Endothelial cell of umbilical vein (primary cell): ENCODE data around the gene PRLR. TPM values are rescaled to one million over a fixed set of nuclear protein-coding genes. Genes with fewer than 3 reads are reported as not detected.

Experiments
- BruUV-seq: library from RNA; stranded (reverse); fragments of 400-500 nt; replicated peaks from 2 replicates; lab custom pipeline; 2021; lab: Mats Ljungman, UMichigan
- CTCF ChIA-PET: fragments of 300-600, 350-600 bp; sonication (Branson Sonifier 250); formaldehyde crosslinking; loops from one replicate; lab custom pipeline; 2021; ENCODE audit warnings: antibody characterized with exemption, inconsistent platforms; lab: Charles Lee
- POLR2A ChIA-PET: fragments of 300-600, 350-600 bp; sonication (Branson Sonifier 250); formaldehyde crosslinking; loops from one replicate; lab custom pipeline; 2021; ENCODE audit warnings: antibody characterized with exemption, inconsistent platforms; lab: Charles Lee
- DNase-seq: peaks from one replicate; pipeline ENCODE4 v3.0.0-alpha.2; 2011; ENCODE audit warnings: low read depth, low spot score
- FAIRE-seq: peaks from 2 replicates; lab custom pipeline; 2011; peaks lifted over from hg19 to GRCh38; lab: Jason Lieb, UNC
- H2AFZ ChIP-seq: 2 replicates; pipeline ENCODE4 v1.6.0; 2012; ENCODE audit warnings: low read depth, low read length, control low read depth, inconsistent platforms
- H3K27ac ChIP-seq: 2 replicates; pipeline ENCODE4 v1.5.1; 2011; ENCODE audit warnings: low read depth, mild to moderate bottlenecking, control low read depth, low read length, moderate library complexity; ENCODE audit not compliant: insufficient read depth
- H3K27me3 ChIP-seq, 2 experiments: 2 replicates each; pipeline versions ENCODE4 v1.6.0 to v1.6.1; 2011; ENCODE audit warnings: low read length in 2 of 2, mixed read lengths in 1 of 2; ENCODE audit not compliant: control insufficient read depth in 2 of 2, insufficient read depth in 2 of 2
- H3K36me3 ChIP-seq, 2 experiments: 2 replicates in 1 of 2; 3 replicates in 1 of 2; pipeline ENCODE4 v1.5.1; 2011; ENCODE audit warnings: low read length in 2 of 2, mild to moderate bottlenecking in 1 of 2, moderate library complexity in 1 of 2; ENCODE audit not compliant: control insufficient read depth in 2 of 2, insufficient read depth in 2 of 2; ENCODE audit errors: extremely low read depth in 1 of 2
- H3K4me1 ChIP-seq: 3 replicates; pipeline ENCODE4 v1.5.1; 2011; ENCODE audit warnings: mild to moderate bottlenecking, low read length; ENCODE audit not compliant: control insufficient read depth, insufficient read depth; ENCODE audit errors: extremely low read depth
- H3K4me2 ChIP-seq: 2 replicates; pipeline ENCODE4 v1.6.1; 2011; ENCODE audit warnings: low read length, control low read depth, mixed read lengths; ENCODE audit not compliant: insufficient read depth
- H3K4me3 ChIP-seq, 3 experiments: fragments of 200-600 bp in 1 of 3; sonication (generic), shearing (Covaris generic) in 1 of 3; replicated peaks in 1 of 3; 2 replicates each; pipeline ENCODE4 v1.5.1; 2011 to 2016; ENCODE audit warnings: control low read depth in 3 of 3, low read length in 3 of 3, mild to moderate bottlenecking in 2 of 3, inconsistent platforms in 1 of 3, low read depth in 1 of 3, moderate library complexity in 1 of 3; ENCODE audit not compliant: insufficient read depth in 1 of 3
- H3K79me2 ChIP-seq: 2 replicates; pipeline ENCODE4 v1.6.0; 2012; ENCODE audit warnings: low read length, inconsistent platforms; ENCODE audit not compliant: control insufficient read depth, insufficient read depth
- H3K9ac ChIP-seq: replicated peaks from 2 replicates; pipeline ENCODE3; 2011; ENCODE audit warnings: low read length, control low read depth; ENCODE audit not compliant: insufficient read depth; ENCODE audit errors: extremely low read depth
- H3K9me1 ChIP-seq: replicated peaks from 3 replicates; pipeline ENCODE4 v1.6.0; 2011; ENCODE audit warnings: mild to moderate bottlenecking, low read length; ENCODE audit not compliant: control insufficient read depth, insufficient read depth; ENCODE audit errors: extremely low read depth
- H3K9me3 ChIP-seq: replicated peaks from 2 replicates; pipeline ENCODE4 v1.5.1; 2012; ENCODE audit warnings: low read length, inconsistent platforms; ENCODE audit not compliant: control insufficient read depth, insufficient read depth
- H4K20me1 ChIP-seq: replicated peaks from 2 replicates; pipeline ENCODE3; 2011; ENCODE audit warnings: mild to moderate bottlenecking, low read length; ENCODE audit not compliant: control insufficient read depth, insufficient read depth; ENCODE audit errors: extremely low read depth
- EZH2 ChIP-seq: IDR thresholded peaks from 2 replicates; pipeline ENCODE4 v1.6.1; 2012; ENCODE audit warnings: borderline replicate concordance, low read depth, mild to moderate bottlenecking, moderate library complexity, low read length, inconsistent platforms; ENCODE audit not compliant: severe bottlenecking
- FOS ChIP-seq: IDR thresholded peaks from 2 replicates; pipeline ENCODE4 v1.6.1; 2011; ENCODE audit warnings: mild to moderate bottlenecking, low read length, moderate library complexity, borderline replicate concordance; ENCODE audit not compliant: insufficient read depth
- GATA2 ChIP-seq: IDR thresholded peaks from 2 replicates; pipeline ENCODE4 v1.7.0; 2011; ENCODE audit warnings: low read depth, mild to moderate bottlenecking, moderate library complexity, mixed read lengths, low read length; ENCODE audit not compliant: insufficient read length, insufficient read depth
- JUN ChIP-seq: IDR thresholded peaks from 2 replicates; pipeline ENCODE4 v1.6.1; 2011; ENCODE audit warnings: borderline replicate concordance, low read depth; ENCODE audit not compliant: insufficient read length, insufficient read depth
- MYC ChIP-seq: IDR thresholded peaks from one replicate; pipeline ENCODE4 v1.6.1; 2011; ENCODE audit warnings: mild to moderate bottlenecking, low read depth, low read length
- POLR2A ChIP-seq: IDR thresholded peaks from 2 replicates; pipeline ENCODE4 v1.6.1; 2012; ENCODE audit warnings: low read depth, mild to moderate bottlenecking, control low read depth, low read length
- POLR2AphosphoS5 ChIP-seq: IDR thresholded peaks from 2 replicates; pipeline ENCODE4 v1.6.1; 2012; ENCODE audit warnings: low read depth, mild to moderate bottlenecking, control low read depth, low read length, moderate library complexity; ENCODE audit not compliant: insufficient read depth
- dilution Hi-C: fragments of 300-500 bp; cut with MboI; formaldehyde crosslinking; loops from one replicate; pipeline ENCODE4 v1.15.0; 2019; ENCODE audit warnings: low sequenced_read_pairs; ENCODE audit not compliant: extremely low pct_ligation_motif_present
- intact Hi-C: fragments of 100-400 bp; cut with micrococcal nuclease; formaldehyde crosslinking; loops from one replicate; pipeline ENCODE4 v1.10.0; 2022
- polyA plus RNA-seq, 4 experiments: library from polyadenylated mRNA; depleted of rRNA in 3 of 4; stranded (reverse) in 3 of 4; unstranded in 1 of 4; fragments of >200 nt; gene quantifications; 2 replicates each; pipeline versions ENCODE4 v1.2.1 to v1.2.3, GENCODE V29; 2011 to 2012; ENCODE audit warnings: missing spikeins in 1 of 4
- total RNA-seq: library from RNA; stranded (reverse); gene quantifications from 2 replicates; pipeline ENCODE4 v1.2.3, GENCODE V29; 2021
- TF ChIP-seq, protein P1 (sequence below), 2 donors: IDR thresholded peaks; 1 replicate in 1 of 2; 2 replicates in 1 of 2; pipeline ENCODE4 v1.5.1; 2011; ENCODE audit warnings: low read length in 2 of 2, mild to moderate bottlenecking in 2 of 2, moderate library complexity in 2 of 2, control low read depth in 1 of 2, inconsistent platforms in 1 of 2, low read depth in 1 of 2; ENCODE audit not compliant: insufficient read depth in 1 of 2; ENCODE audit errors: extremely low read depth in 1 of 2
- TF ChIP-seq, protein P2 (sequence below): IDR thresholded peaks from 2 replicates; pipeline ENCODE4 v1.6.1; 2011; ENCODE audit not compliant: insufficient read depth, insufficient read length

PRLR gene
- total and polyA plus RNA-seq, 2 donors (not counting 3 experiments of a cell fraction or from before 2014, with no cell fraction given): not detected

DNA sequence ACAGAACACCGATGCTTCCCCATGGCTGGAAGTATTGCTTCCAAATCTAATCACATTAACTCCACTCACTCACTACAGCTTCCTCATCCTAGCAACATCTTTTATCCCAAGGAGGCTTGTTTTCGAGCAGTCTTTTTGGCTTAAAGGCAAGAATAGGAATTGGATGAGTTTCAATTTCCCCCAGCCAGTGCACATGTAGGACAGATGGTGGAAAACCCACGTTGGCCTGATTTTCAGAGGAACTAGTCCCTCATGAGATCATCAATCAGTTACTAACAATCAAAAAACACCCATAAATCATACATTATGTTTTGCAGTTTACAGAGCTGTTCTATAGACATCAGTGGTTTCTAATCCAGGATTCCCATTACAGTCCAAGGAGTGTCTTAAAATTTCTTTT lies 134.1 kb downstream of the PRLR start:
- Histone ChIP-seq H3K79me2 (no peaks in the 10 kb centered on the region), H4K20me1 (no peaks in the 10 kb centered on the region), H3K36me3 (no peaks in the 10 kb centered on the region), H3K4me3 (no peak overlapping the region), H3K27me3 (no peaks in the 10 kb centered on the region), H3K4me2 (no peak overlapping the region), H3K9me1 (no peaks in the 10 kb centered on the region), H3K27ac (no peak overlapping the region), H3K9me3 (no peaks in the 10 kb centered on the region), H2AFZ (no peak overlapping the region), H3K4me1 (no peaks in the 10 kb centered on the region), H3K9ac (no peak overlapping the region)
- no peak for FAIRE-seq
- DNase-seq: no peak
- no TSS peak for BruUV-seq
- dilution Hi-C loops (no loop called here), intact Hi-C loops (no loop called here)
- ChIA-PET CTCF (no interaction called here), POLR2A (no interaction called here)
- TF ChIP-seq MYC: no peak
- no peak for TF ChIP-seq POLR2AphosphoS5
- no peak for TF ChIP-seq JUN
- TF ChIP-seq, protein P1, sequence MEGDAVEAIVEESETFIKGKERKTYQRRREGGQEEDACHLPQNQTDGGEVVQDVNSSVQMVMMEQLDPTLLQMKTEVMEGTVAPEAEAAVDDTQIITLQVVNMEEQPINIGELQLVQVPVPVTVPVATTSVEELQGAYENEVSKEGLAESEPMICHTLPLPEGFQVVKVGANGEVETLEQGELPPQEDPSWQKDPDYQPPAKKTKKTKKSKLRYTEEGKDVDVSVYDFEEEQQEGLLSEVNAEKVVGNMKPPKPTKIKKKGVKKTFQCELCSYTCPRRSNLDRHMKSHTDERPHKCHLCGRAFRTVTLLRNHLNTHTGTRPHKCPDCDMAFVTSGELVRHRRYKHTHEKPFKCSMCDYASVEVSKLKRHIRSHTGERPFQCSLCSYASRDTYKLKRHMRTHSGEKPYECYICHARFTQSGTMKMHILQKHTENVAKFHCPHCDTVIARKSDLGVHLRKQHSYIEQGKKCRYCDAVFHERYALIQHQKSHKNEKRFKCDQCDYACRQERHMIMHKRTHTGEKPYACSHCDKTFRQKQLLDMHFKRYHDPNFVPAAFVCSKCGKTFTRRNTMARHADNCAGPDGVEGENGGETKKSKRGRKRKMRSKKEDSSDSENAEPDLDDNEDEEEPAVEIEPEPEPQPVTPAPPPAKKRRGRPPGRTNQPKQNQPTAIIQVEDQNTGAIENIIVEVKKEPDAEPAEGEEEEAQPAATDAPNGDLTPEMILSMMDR (IDR thresholded peaks at IDR 0.05; ENCODE audit: extremely low read depth in 1 of 2, insufficient read depth in 1 of 2, low read depth in 1 of 2, low read length in 2 of 2): no peak
- TF ChIP-seq FOS: no peak
- TF ChIP-seq, protein P2, sequence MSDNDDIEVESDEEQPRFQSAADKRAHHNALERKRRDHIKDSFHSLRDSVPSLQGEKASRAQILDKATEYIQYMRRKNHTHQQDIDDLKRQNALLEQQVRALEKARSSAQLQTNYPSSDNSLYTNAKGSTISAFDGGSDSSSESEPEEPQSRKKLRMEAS: no peak
- no peak for TF ChIP-seq POLR2A
- TF ChIP-seq EZH2: no peak
- TF ChIP-seq GATA2: no peak
